ENCODE measurements around the gene INIP.
"Not testable (repeated sequence)": the region's sequence is repeated elsewhere in the genome, so short reads cannot be mapped to it uniquely, and the experiment has no call there.

Gene INIP

GRCh38 chr9:112734892-112735291, 17.0 kb upstream of the INIP start:
- no peak for DNase-seq

- no peak for DNase-seq
Observed at GRCh38 chr9:112731971-112732370, 14.1 kb upstream of the INIP start.

- no peak for DNase-seq
Observed at GRCh38 chr9:112728401-112728800, 10.5 kb upstream of the INIP start.

- no peak for DNase-seq
Observed at GRCh38 chr9:112726428-112726827, 8.5 kb upstream of the INIP start.

GRCh38 chr9:112725961-112726360, 8.0 kb upstream of the INIP start:
- no peak for DNase-seq

GRCh38 chr9:112722749-112723148, 4.8 kb upstream of the INIP start:
- DNase-seq = not testable (repeated sequence)

- no peak for DNase-seq
Observed at GRCh38 chr9:112720113-112720780, 2.3 kb upstream of the INIP start.

- no peak for DNase-seq
Observed at GRCh38 chr9:112719696-112720095, 1.8 kb upstream of the INIP start.

- no peak for DNase-seq
Observed at GRCh38 chr9:112719241-112719691, 1.3 kb upstream of the INIP start.

- DNase-seq = no peak
Observed at GRCh38 chr9:112712678-112713077, 5.2 kb downstream of the INIP start.

- no peak for DNase-seq
Observed at GRCh38 chr9:112711050-112711689, 6.7 kb downstream of the INIP start.

- DNase-seq = no peak
Observed at GRCh38 chr9:112705768-112706427, 12.0 kb downstream of the INIP start.

GRCh38 chr9:112703304-112703703, 14.6 kb downstream of the INIP start:
- no peak for DNase-seq

GRCh38 chr9:112700085-112700484, 17.8 kb downstream of the INIP start:
- no peak for DNase-seq

- no peak for DNase-seq
Observed at GRCh38 chr9:112699230-112699629, 18.7 kb downstream of the INIP start.

- no peak for DNase-seq
Observed at GRCh38 chr9:112696461-112696860, 21.5 kb downstream of the INIP start.

- DNase-seq = no peak
Observed at GRCh38 chr9:112694706-112695555, 23.0 kb downstream of the INIP start.

GRCh38 chr9:112689161-112689740, 28.7 kb downstream of the INIP start:
- DNase-seq = no peak

GRCh38 chr9:112680731-112681402, 37.0 kb downstream of the INIP start:
- DNase-seq = no peak

GRCh38 chr9:112677040-112677439, 40.9 kb downstream of the INIP start:
- DNase-seq = no peak

- DNase-seq = not testable (repeated sequence)
Observed at GRCh38 chr9:112673221-112673620, 44.7 kb downstream of the INIP start.

GRCh38 chr9:112670991-112671625, 46.8 kb downstream of the INIP start:
- no peak for DNase-seq

All from activated gamma-delta T cell (primary cell).